ENCODE results near the gene HTT. TPM values are rescaled to one million over a fixed set of nuclear protein-coding genes. Genes with fewer than 3 reads are reported as not detected.

Gene HTT
- total RNA-seq, 2 donors from 2014 or later, result 62.4 to 116 TPM

DNA sequence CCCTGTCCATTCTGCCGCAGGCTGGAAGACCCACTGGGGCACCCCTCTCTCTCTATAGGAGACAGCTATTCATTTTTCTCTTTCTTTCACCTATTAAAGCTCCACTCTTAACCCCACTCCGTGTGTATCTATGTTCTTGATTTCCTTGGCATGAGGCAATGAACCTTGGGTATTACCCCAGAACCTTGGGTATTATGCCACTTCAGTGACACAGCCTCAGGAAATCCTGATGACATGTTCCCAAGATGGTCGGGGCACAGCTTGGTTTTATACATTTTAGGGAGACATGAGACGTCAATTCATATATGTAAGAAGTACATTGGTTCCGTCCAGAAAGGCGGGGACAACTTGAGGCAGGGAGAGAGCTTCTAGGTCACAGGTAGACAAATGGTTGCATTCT lies 13.5 kb upstream of the HTT start:
- H3K27me3 Mint-ChIP-seq, result no peaks in the 10 kb centered on the region
- H3K27ac Mint-ChIP-seq, result no peak overlapping the region
- H3K36me3 Mint-ChIP-seq, result no peaks in the 10 kb centered on the region
- no peak for ATAC-seq
- peaks cover 11 to 23% of the 10 kb centered on the region in 2 donors for H3K4me1 Mint-ChIP-seq (ENCODE audit: low read depth in 2 of 2)
- H3K4me3 Mint-ChIP-seq, result no peak overlapping the region
- H3K9me3 Mint-ChIP-seq, result no peaks in the 10 kb centered on the region
- DNase-seq (ENCODE audit: low spot score), result no peak

GRCh38 chr4:3062471-3062870 lies 12.0 kb upstream of the HTT start:
- H3K27ac Mint-ChIP-seq, result peak overlapping the region in 1 of 2 donors; percentile 34
- H3K36me3 Mint-ChIP-seq, result no peaks in the 10 kb centered on the region
- peak; percentile 6 for DNase-seq (ENCODE audit: low spot score)
- H3K9me3 Mint-ChIP-seq, result no peaks in the 10 kb centered on the region
- H3K4me3 Mint-ChIP-seq, result no peak overlapping the region
- H3K4me1 Mint-ChIP-seq (ENCODE audit: low read depth in 2 of 2), result peaks cover 11 to 23% of the 10 kb centered on the region in 2 donors
- no peaks in the 10 kb centered on the region for H3K27me3 Mint-ChIP-seq
- no peak for ATAC-seq

DNA sequence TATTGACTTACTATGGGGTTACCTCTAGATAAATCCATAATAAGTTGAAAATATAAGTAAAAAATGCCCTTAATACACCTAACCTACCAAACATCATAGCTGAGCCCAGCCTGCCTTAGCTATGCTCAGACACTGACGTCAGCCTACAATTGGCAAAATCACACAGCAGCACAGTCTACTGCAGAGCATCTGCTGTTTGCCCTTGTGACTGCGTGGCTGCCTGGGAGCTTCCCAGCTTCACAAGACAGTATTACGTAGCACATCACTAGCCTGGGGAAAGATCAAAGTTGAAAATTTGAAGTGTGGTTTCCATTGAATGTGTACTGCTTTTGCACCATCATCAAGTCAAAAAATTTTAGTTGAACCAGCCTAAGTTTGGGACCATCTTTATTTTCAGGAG lies 8.9 kb upstream of the HTT start:
- Mint-ChIP-seq H3K4me3 (no peak overlapping the region), H3K27me3 (no peaks in the 10 kb centered on the region), H3K9me3 (no peaks in the 10 kb centered on the region), H3K27ac (no peak overlapping the region), H3K4me1 (ENCODE audit: low read depth in 2 of 2) (peaks cover 5 to 19% of the 10 kb centered on the region in 2 donors), H3K36me3 (no peaks in the 10 kb centered on the region)
- ATAC-seq (no peak), DNase-seq (ENCODE audit: low spot score) (no peak)

GRCh38 chr4:3066836-3067400 lies 7.6 kb upstream of the HTT start:
- Mint-ChIP-seq H3K4me1 (ENCODE audit: low read depth in 2 of 2) (peaks cover 0 to 14% of the 10 kb centered on the region in 2 donors), H3K36me3 (no peaks in the 10 kb centered on the region), H3K4me3 (no peak overlapping the region), H3K27ac (no peak overlapping the region), H3K9me3 (no peaks in the 10 kb centered on the region), H3K27me3 (no peaks in the 10 kb centered on the region)
- ATAC-seq, result no peak
- no peak for DNase-seq (ENCODE audit: low spot score)

- Mint-ChIP-seq H3K36me3 (no peaks in the 10 kb centered on the region), H3K4me1 (ENCODE audit: low read depth in 2 of 2) (peaks cover 3 to 12% of the 10 kb centered on the region in 2 donors), H3K9me3 (no peaks in the 10 kb centered on the region), H3K4me3 (no peak overlapping the region), H3K27me3 (no peaks in the 10 kb centered on the region), H3K27ac (peak overlapping the region in 1 of 2 donors; percentile 12)
- DNase-seq (ENCODE audit: low spot score) (peak; percentile 13), ATAC-seq (no peak)
These were observed 6.9 kb upstream of the HTT start for GRCh38 chr4:3067473-3068001.

DNA sequence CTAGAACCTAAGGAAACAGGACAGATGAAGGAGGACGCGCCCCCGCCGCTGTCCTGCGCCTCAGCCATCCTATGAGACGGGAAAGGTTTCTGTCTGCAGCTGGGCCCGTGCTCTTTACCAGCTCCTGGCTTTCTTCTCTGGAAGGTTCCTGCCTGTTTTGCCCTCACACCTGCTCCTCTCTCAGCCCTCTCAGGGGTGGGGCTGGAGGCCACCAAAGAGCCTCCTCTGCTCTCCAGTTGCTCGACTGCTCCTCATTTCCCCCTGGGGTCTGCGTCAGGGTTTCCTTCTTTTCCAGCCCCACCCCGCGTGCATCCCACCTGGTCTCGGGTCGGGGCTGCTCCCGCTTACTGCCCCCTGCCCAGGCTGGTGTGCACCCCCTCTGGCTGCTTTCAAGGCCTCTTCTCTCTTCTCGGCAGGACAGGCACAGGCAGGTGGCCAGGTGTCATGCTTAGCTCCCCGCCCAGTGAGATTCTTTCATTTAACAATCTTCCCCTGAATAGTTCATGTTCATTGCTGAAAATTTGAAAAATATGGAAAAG lies 4.8 kb upstream of the HTT start:
- DNase-seq (ENCODE audit: low spot score) (no peak), ATAC-seq (no peak)
- Mint-ChIP-seq H3K36me3 (no peaks in the 10 kb centered on the region), H3K27me3 (no peaks in the 10 kb centered on the region), H3K4me1 (ENCODE audit: low read depth in 2 of 2) (peaks cover 3 to 4% of the 10 kb centered on the region in 2 donors), H3K27ac (peak overlapping the region in 1 of 2 donors; percentile 64), H3K9me3 (no peaks in the 10 kb centered on the region), H3K4me3 (no peak overlapping the region)

GRCh38 chr4:3070709-3071500 lies 3.6 kb upstream of the HTT start:
- peaks cover 11 to 12% of the 10 kb centered on the region in 2 donors for H3K4me1 Mint-ChIP-seq (ENCODE audit: low read depth in 2 of 2)
- ATAC-seq (no peak), DNase-seq (ENCODE audit: low spot score) (no peak)
- H3K4me3 Mint-ChIP-seq, result no peak overlapping the region
- no peaks in the 10 kb centered on the region for H3K9me3 Mint-ChIP-seq
- H3K27ac Mint-ChIP-seq, result no peak overlapping the region
- no peaks in the 10 kb centered on the region for H3K27me3 Mint-ChIP-seq
- no peaks in the 10 kb centered on the region for H3K36me3 Mint-ChIP-seq

- Mint-ChIP-seq H3K9me3 (no peaks in the 10 kb centered on the region), H3K4me1 (ENCODE audit: low read depth in 2 of 2) (peaks cover 14 to 18% of the 10 kb centered on the region in 2 donors), H3K4me3 (no peak overlapping the region), H3K27me3 (no peaks in the 10 kb centered on the region), H3K27ac (no peak overlapping the region), H3K36me3 (no peaks in the 10 kb centered on the region)
- ATAC-seq (no peak), DNase-seq (ENCODE audit: low spot score) (no peak)
These were observed 2.7 kb upstream of the HTT start for GRCh38 chr4:3071811-3072210.

GRCh38 chr4:3073158-3074077 lies 1.1 kb upstream of the HTT start:
- no peak for DNase-seq (ENCODE audit: low spot score)
- Mint-ChIP-seq H3K4me1 (ENCODE audit: low read depth in 2 of 2) (peaks cover 21 to 24% of the 10 kb centered on the region in 2 donors), H3K4me3 (peak overlapping the region; percentile 72), H3K27me3 (no peaks in the 10 kb centered on the region), H3K9me3 (no peaks in the 10 kb centered on the region), H3K27ac (peak overlapping the region in 1 of 2 donors; percentile 35), H3K36me3 (no peaks in the 10 kb centered on the region)
- ATAC-seq, result no peak

GRCh38 chr4:3074846-3075651 lies 568 bp downstream of the HTT start:
- H3K9me3 Mint-ChIP-seq, result no peaks in the 10 kb centered on the region
- no peaks in the 10 kb centered on the region for H3K27me3 Mint-ChIP-seq
- peak; percentile 1 for ATAC-seq
- H3K4me3 Mint-ChIP-seq, result peak overlapping the region; percentile 84
- peak overlapping the region; percentile 78 to 85 for H3K27ac Mint-ChIP-seq
- H3K36me3 Mint-ChIP-seq, result no peaks in the 10 kb centered on the region
- H3K4me1 Mint-ChIP-seq (ENCODE audit: low read depth in 2 of 2), result peaks cover 22 to 30% of the 10 kb centered on the region in 2 donors
- DNase-seq (ENCODE audit: low spot score), result peak; percentile 65

GRCh38 chr4:3075652-3075981 lies 1.1 kb downstream of the HTT start:
- Mint-ChIP-seq H3K9me3 (no peaks in the 10 kb centered on the region), H3K36me3 (no peaks in the 10 kb centered on the region), H3K4me1 (ENCODE audit: low read depth in 2 of 2) (peaks cover 22 to 30% of the 10 kb centered on the region in 2 donors), H3K4me3 (peak overlapping the region; percentile 84), H3K27me3 (no peaks in the 10 kb centered on the region), H3K27ac (peak overlapping the region; percentile 78 to 85)
- ATAC-seq, result no peak
- no peak for DNase-seq (ENCODE audit: low spot score)

DNA sequence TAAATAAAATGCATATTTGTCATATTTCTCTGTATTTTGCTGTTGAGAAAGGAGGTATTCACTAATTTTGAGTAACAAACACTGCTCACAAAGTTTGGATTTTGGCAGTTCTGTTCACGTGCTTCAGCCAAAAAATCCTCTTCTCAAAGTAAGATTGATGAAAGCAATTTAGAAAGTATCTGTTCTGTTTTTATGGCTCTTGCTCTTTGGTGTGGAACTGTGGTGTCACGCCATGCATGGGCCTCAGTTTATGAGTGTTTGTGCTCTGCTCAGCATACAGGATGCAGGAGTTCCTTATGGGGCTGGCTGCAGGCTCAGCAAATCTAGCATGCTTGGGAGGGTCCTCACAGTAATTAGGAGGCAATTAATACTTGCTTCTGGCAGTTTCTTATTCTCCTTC lies 3.3 kb downstream of the HTT start:
- Mint-ChIP-seq H3K36me3 (no peaks in the 10 kb centered on the region), H3K9me3 (no peaks in the 10 kb centered on the region), H3K4me3 (peak overlapping the region; percentile 41), H3K27me3 (no peaks in the 10 kb centered on the region), H3K27ac (peak overlapping the region in 1 of 2 donors; percentile 30), H3K4me1 (ENCODE audit: low read depth in 2 of 2) (peaks cover 26 to 33% of the 10 kb centered on the region in 2 donors)
- ATAC-seq (no peak), DNase-seq (ENCODE audit: low spot score) (no peak)

DNA sequence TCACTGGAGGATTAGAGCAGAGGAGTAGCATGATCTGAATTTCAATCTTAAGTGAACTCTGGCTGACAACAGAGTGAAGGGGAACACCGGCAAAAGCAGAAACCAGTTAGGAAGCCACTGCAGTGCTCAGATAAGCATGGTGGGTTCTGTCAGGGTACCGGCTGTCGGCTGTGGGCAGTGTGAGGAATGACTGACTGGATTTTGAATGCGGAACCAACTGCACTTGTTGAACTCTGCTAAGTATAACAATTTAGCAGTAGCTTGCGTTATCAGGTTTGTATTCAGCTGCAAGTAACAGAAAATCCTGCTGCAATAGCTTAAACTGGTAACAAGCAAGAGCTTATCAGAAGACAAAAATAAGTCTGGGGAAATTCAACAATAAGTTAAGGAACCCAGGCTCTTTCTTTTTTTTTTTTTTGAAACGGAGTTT lies 5.2 kb downstream of the HTT start:
- DNase-seq (ENCODE audit: low spot score) (no peak), ATAC-seq (no peak)
- Mint-ChIP-seq H3K27me3 (no peaks in the 10 kb centered on the region), H3K27ac (no peak overlapping the region), H3K4me3 (no peak overlapping the region), H3K9me3 (no peaks in the 10 kb centered on the region), H3K4me1 (ENCODE audit: low read depth in 2 of 2) (peaks cover 33 to 42% of the 10 kb centered on the region in 2 donors), H3K36me3 (no peaks in the 10 kb centered on the region)

All from natural killer cell treated with Interleukin-12 subunit alpha and Interleukin-12 subunit beta and Interleukin-15 and Interleukin-18, amount 100 ng/mL, for 72 hours (primary cell).